ENCODE data around the gene MIPOL1.
A peak's percentile ranks its signal among the peaks of the same experiment; 100 is the strongest.
"Not testable (repeated sequence)": the region's sequence is repeated elsewhere in the genome, so short reads cannot be mapped to it uniquely, and the experiment has no call there.

Gene MIPOL1

DNA sequence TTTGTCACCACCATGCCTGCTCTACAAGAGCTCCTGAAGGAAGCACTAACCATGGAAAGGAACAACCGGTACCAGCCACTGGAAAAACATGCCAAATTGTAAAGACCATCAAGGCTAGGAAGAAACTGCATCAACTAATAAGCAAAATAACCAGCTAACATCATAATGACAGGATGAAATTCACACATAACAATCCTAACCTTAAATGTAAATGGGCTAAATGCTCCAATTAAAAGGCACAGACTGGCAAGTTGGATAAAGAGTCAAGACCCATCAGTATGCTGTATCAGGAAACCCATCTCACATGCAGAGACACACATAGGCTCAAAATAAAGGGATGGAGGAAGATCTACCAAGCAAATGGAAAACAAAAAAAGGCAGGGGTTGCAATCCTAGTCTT, 97.5 kb downstream of the MIPOL1 start:
- not testable (repeated sequence) for DNase-seq

DNA sequence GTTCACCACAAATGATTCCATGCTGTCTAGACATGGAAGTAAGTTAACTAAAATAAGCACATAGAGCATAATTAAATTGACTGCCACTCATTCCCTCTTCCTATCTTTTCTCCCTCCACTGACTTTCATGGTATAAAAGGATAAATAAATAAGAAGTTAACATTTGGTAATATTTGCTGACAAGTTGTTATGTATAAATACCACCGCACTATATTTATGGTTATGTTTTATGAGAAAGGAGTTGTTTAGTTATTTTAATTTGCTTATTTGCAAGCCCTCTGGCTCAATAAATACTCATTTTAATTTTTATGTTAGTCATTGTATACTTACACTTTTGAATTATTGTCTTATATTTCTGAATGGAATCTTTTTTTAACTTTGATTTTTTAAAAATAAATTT, 113.5 kb downstream of the MIPOL1 start:
- DNase-seq, result no peak

DNA sequence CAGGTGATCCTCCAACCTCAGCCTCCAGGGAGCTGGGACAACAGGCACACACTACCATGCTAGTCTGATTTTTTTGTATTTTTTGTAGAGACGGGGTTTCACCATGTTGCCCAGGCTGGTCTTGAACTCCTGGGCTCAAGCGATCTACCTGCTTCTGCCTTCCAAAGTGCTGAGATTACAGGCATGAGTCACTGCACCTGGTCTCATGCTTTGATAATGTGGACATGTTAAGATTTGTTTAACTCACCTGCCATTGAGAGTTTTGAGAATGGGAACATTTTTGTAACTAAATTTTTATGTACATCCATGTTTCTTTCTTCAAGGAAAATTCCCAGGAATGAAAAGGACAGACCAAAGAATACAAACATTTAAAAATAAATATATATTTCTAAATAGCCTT, 121.2 kb downstream of the MIPOL1 start:
- DNase-seq, result no peak

DNA sequence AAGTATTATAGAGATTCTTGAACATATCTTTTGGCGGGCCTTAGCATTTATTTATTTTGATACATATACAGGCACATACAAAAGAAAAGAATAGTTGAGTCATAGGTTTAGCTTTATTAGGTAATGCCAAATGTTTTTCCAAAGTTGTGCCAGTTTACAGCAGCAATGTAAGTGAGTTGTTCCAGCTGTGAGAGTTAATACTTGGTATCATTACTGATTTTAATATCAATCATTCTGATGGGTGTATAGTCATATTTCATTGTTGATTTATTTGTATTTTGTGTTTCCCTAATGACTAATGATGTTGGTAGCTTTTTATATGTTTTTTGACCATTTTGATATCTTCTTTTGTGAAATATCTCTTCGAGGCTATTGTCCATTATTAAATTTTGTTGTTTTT, 122.4 kb downstream of the MIPOL1 start:
- DNase-seq, result no peak

DNA sequence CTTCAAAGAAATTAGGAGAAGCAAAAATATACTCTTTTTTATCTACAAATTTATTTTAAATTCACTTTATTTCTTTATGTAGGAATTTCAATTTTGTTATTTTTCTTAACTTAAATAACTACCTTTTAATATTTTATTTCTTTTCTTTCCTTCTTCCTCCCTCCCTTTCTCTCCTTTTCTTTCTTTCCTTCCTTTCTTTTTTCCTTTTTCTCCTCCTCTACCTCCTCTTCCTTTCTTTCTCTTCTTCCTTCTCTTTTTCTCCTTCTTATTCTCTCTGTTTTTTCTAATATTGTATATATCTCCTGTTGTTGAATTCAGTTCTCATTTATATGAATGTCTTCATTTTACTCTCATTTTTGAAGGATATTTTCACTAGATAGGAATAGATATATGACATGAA, 127.6 kb downstream of the MIPOL1 start:
- DNase-seq, result no peak

DNA sequence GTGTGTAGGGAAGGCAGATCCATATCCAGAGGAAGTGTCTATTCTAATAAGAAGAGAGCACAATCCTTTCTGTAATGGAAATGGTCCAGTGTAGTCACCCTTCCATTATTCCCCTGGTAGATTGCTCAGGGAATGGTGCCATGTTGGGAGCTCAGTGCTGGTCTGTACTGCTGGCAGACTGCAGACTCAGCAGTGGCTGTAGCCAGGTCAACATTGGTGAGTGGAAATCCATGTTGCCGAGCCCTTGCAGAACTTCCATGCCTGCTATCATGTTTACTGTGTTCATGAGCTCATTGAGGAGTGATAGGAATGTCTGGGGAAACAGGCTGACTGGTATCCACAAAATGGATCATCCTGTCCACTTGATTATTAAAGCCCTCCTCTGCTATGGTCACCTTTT, 128.7 kb downstream of the MIPOL1 start:
- DNase-seq, result no peak

DNA sequence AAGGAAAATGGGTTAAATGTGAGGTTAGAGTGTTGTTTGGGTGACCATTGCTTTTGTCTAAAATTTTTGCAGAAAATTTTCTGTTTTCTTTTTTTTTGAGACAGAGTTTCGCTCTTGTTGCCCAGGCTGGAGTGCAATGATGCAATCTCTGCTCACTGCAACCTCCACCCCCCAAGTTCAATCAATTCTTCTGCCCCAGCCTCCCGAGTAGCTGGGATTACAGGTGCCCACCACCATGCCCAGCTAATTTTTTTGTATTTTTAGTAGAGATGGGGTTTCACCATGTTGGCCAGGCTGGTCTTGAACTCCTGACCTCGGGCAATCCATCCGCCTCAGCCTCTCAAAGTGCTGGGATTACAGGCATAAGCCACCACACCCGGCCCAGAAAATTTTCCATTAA, 130.2 kb downstream of the MIPOL1 start:
- not testable (repeated sequence) for DNase-seq

DNA sequence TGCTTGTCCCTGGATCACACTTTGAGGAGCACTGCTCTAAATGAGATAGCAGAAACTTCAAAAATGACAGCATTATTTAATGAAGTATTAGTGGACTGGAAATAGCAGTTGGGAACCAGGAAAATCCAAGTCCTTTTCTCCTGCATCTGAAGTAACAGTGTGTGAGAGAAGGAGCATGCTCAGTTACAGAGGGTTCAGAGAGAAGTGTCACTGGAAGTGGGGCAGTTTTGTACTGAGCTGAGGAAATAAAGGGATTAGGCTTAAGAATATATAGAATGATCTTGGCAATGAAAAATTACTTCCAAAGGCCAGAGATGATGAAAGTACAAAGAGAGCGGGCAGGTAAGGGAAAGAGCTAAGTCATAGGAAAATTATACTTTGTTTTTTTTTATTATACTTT, 130.9 kb downstream of the MIPOL1 start:
- DNase-seq, result no peak

DNA sequence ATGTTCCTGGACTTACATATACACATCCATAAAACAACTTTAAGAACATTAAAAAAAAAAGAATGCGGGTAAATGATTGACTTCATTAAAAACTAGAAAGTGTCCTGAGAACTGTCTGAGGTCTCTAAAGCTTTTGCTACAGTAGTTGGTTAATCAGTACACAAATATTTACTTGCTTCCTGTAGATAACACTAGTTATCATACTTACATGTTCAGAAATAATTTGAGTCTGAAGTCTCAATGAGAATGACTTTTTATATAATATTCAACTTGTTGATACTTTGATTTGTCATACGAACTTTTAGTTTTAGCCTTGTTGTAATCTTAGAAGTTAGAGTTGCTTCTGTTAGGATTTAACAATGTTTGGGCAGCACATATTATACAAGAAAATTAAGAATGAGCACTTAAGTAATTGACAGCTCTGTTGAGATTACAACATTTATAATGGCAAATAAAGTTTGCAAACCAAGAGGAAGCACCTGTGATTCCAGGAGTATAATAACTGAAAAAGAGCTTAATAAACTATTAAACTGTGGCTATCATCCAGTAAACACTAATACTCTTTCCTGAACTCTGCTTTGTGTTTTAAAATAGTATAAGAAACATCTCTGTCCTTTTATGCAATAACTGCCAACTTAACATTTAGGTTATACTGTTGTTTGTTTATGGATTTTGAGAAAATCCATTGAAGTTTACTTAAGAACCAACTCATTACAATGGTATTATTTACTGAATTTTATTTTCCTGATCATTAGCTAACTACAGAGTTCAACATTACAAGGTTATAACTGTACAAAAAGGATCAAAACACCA, 131.7 kb downstream of the MIPOL1 start:
- no peak for DNase-seq

DNA sequence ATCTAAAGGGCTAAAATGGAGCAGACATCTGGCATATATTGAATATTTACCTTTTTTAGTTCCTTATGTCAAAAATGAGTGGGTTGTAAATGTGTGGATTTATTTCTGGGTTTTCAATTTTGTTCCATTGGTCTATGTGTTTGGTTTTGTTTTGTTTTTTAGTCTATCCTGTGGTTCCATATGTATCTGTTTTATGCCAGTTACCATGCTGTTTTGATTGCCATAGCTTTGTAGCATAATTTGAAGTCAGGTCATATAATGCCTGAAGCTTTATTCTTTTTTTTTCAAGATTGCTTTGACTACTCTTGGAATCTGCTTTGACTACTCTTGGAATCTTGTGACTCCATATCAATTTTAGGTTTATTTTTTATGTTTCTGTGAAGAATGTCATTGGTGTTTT, 133.2 kb downstream of the MIPOL1 start:
- DNase-seq, result no peak

DNA sequence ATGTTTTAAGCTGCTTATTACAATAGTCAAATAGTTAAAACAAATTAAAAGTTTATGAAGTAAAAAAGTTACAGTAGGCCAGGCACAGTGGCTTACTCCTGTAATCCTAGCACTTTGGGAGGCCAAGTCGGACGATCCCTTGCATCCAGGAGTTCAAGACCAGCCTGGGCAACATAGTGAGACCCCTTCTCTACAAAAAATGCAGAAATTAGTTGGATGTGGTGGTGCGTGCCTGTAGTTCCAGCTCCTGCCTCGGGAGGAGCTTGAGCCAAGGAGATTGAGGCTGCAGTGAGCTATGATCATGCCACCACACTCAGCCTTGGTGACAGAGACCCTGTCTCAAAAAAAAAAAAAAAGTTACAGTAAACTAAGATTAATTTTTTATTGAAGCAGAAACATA, 142.6 kb downstream of the MIPOL1 start:
- no peak for DNase-seq

DNA sequence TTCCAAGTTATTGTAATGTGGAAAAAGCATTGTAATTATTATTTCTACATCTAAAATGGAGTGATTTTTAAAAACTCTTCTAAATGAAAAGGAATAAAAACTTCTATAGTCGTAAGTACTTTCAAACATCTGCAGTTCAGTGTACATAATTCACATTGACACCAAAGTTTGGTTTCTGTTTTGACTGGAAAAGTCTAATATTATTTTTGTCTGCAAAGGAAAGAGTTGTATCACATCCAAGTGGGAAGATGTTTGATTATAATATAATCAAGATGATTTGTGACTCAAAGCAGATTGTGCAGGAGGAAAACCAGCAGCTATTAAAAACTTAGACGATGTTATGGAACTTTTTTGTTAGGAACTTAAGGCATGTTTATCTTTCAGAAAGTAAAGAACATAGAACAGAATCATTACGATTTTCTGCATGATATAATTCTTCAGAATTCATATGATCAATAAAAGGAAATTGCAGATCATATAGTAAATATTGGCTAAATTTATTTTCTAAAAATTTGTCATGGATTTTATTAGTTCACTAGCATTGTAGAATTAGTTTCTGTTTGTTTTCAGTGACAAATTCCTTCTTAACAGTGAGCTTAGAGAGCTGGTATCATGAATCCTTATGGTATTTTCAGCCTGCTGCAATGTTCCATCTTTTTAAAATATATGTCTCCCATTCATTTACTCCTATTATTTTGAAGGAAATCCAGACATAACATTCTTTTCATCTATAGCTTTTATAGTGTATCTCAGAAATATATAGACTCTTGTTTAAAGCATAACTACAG, 145.8 kb downstream of the MIPOL1 start:
- no peak for DNase-seq

DNA sequence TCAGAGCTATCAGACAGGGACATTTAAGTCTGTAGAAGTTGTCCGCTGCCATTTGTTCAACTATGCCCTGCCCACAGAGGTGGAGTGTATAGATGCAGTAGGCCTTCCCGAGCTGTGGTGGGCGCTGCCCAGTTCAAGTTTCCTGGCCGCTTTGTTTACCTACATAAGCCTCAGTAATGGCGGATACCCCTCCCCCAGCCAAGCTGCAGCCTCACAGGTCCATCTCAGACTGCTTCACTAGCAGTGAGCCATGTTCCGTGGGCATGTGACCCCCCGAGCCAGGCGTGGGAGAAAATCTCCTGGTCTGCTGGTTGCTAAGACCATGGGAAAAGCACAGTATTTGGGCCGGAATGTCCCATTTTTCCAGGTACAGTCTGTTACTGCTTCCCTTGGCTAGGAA, 165.9 kb downstream of the MIPOL1 start:
- DNase-seq, result no peak

DNA sequence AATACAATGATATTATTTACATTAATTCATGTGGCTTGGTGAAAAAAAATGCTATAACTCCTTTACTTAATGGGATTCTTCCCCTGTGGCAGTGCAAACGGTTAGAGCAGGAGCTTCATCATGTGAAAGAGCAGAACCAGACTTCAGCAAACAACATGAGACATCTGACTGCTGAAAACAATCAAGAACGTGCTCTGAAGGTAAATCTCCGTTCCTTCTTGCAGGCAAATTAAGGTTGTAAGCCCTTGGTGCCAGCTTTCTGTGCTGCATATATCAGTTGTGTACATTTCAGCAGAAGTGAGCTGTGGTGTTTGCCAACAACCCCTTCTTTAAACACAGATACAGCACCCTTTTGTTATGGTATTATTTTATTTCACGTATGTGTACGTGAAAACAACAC, 171.7 kb downstream of the MIPOL1 start:
- peak; percentile 62 for DNase-seq

DNA sequence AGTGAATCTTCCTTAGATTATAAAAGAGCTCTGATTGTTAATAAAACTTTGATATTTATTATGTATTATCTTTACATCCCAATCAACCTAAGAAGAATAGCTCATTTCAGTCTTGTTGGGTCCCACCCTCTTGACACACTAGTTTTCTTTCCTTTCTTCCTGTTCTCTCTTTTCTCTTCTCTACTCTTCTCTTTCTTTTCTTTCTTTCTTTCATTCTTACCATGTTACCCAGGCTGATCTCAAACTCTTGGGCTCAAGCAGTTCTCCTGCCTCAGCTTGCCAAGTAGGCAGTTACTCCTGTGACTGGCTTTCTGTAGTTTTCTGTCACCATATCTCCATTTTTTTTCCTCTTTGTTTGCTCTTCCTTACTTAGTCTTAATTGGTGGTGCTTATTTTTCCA, 177.8 kb downstream of the MIPOL1 start:
- DNase-seq, result no peak

DNA sequence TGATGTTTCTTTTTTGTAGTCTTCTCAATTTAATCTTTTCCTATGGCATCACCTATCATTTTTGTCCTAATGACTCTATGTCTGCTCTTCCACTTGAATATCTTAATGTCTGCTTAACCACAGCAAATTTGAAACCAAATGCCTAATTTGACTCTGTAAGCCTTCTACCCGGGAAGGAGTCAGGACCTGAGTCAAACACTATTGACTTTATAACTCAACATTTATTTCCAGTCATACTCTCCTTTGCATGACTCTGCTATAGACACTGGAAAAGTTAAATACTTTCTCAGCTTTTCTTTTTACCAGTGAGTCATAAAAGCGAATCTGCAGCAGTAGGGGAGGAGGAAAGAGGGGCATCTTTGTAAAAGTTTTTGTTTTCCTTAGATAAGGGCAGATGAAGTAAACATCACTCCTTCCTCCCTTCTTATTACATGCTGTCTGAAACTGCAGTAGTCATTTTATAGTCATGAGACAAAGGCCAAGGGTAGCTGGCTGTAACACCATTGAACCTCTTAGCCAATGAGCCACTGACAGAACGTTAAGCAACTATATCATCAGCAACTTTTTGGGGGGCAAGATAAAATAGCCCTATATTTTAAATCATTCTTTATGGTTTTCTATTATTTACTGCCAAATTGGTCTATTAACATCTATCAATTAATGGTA, 179.3 kb downstream of the MIPOL1 start:
- DNase-seq, result no peak

DNA sequence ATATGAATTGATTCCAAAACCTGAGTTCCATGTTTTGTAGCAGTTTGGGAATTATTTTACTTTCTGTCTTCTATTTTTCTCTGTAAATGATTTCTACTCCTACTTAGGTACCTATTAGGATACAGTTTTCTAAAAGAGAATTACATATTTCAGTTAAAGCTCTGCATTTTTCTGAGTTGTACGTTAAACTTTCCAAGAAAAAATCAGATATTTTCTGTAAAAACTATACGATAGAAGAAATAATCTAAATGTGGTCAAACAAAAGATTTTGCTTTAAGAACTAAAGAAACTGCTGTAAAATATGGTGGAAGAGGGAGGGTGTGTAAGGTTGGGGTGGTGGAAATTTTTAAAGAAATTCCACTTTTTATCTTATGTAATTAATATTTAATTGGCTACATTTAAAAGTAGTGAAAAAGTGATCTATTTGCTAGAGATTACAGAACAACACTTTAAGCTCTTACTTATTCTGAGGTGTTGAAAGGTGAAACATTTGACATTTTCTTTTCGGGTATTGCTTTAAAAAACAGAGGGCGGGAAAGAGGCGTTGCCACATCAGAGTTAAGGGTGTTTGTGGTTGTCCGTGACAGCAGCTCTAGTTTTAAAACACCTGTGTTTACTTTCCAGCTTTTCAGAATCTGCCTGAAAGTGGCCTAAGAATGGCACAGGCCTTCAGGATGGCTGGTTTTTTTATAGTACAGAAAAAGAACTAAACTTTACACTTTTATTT, 187.3 kb downstream of the MIPOL1 start:
- peak; percentile 61 for DNase-seq

DNA sequence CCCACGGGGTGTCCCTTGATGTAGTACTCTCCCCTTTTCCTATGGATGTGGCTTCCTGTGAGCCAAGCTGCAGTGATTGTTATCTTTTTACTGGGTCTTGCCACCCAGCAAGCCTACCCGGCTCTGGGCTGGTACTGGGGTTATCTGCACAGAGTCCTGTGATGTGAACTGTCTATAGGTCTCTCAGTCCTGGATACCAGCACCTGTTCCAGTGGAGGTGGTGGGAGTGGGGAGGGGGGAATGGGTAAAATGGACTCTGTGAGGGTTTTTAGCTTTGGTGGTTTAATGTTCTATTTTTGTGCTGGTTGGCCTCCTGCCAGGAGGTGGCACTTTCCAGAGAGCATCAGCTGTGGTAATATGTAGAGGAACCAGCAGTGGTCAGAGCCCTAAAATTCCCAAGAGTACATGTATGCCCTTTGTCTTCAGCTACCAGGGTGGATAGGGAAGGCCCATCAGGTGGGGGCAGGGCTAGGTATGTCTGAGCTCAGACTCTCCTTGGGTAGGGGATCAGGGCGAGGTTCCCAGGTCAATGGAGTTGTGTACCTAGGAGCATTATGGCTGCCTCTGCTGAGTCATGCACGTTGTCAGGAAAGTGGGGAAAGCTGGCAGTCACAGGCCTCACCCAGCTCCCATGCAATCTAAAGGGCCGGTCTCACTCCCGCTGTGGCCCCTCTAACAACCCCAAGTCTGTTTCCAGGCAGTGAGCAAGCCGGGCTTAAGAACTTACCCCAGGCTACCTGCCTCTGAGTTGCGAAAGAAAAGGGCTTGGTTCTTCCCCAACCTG, 199.6 kb downstream of the MIPOL1 start:
- not testable (repeated sequence) for DNase-seq

DNA sequence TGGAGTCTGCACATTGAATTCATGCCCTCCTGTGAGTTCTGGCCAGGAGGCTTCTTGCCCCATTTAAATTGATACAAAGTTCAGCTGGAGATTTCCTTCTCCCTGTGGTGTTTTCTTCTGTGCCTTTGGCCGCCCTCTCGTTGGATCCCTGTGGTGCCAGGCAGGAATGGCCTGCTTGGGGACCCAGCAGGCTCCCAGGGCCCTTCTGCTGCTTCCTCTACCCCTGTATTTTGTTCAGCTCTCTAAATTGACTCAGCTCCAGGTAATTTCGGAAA, 200.1 kb downstream of the MIPOL1 start:
- no peak for DNase-seq

DNA sequence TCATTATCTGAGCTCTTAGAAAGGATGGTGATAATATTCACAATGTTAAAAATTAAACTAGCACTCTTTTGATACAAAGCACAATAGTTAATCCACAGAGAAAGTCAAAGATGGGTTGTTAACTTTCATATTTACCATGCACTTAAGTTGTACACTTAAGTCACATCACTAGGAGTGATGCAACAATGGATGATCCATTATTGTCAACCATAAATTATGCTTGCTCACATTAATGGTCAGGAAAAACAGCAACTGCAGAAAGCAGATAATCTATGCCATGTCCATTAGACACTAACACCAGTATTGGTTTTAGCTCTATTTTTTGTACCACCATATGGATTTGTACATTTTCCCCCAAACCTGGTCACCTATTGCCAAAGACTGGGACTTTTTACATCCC, 201.8 kb downstream of the MIPOL1 start:
- no peak for DNase-seq

DNA sequence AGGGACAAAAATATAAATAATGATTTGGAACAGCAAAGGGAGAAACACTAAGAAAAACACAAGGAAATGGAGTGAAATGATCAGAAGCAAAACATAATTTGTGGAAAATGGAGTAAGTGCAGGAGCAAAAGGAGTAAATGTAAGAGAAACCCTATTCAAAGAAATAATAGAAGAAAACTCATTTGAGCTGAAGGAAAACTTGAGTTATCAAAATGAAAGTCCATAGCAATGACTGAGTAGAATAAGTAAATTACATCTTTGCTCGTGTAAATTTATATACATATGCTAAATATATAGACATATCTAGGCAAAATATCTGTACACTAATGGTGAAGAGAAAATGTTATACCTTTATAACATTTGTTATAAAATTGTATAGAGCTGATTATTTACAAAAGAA, 203.4 kb downstream of the MIPOL1 start:
- DNase-seq, result no peak

DNA sequence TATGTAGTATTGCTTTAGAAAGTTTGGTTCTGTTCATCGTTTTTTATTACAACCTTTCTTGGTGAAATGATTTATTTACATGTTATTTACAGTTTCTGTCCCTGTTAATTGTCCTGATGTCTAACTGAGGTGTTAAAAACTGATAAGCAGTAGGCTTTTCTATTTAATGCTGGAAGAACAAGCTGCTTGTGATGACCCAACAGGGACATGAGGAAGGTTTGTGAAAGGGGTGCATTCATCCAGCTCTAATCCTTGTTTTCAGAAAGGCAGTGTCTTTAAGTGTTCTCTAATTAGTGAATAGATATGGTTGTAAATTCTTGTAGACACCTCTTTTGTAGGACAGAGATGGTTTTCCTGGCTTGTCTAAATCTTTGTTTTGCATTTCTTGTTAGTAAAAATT, 205.9 kb downstream of the MIPOL1 start:
- no peak for DNase-seq

DNA sequence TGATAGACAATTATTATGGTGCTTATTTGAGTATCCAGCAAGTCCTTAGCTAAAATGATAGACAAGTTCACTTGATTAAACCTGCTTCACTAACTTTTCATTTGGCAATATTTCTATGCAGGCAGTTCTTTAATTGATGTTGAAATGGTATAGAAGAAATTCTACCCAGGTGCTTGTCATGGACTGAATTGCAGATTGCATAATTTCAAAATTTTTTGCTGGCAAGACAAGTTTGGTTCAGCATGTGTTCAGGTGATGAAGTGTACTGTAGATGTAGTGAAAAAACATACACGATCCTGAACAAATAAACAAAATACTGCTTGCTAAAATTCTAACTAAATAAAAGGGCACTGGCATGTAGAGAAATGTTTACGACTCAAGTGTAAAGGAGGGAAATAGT, 208.4 kb downstream of the MIPOL1 start:
- no peak for DNase-seq
